ENCODE data around the gene KCNN3.
"Not testable (repeated sequence)": the region's sequence is repeated elsewhere in the genome, so short reads cannot be mapped to it uniquely, and the experiment has no call there.

KCNN3 gene

GRCh38 chr1:154689083-154689482 lies 181.0 kb downstream of the KCNN3 start:
- Histone ChIP-seq H3K4me3 (ENCODE audit: low read length) (no peak overlapping the region), H3K9ac (ENCODE audit: low read length) (no peak overlapping the region)

DNA sequence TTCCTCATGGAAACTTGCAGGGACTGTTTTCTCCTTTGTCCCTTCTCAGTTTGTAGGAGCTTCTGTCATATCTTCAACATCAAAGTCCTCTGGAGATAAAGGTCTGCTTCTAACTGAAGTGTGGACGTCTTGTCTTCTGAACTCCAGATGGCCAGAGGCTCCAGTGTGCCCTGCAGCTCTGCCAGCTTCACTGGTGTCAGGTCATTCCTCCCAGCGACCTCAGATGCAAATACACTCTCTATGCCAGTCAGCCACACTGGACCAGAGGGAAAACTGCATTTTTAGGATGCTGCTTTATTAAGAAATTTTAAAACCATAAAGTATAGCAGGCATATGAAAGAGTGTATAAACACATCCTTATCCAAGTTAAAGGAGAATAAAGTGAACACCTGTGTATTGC lies 183.6 kb downstream of the KCNN3 start:
- no peaks in the 10 kb centered on the region for H3K36me3 ChIP-seq (ENCODE audit: control insufficient read depth, insufficient read depth, low read length)
- no peaks in the 10 kb centered on the region for H3K9me3 ChIP-seq (ENCODE audit: control insufficient read depth, low read length)
- no peak overlapping the region for H3K9ac ChIP-seq (ENCODE audit: low read length)
- H3K4me1 ChIP-seq (ENCODE audit: control insufficient read depth, insufficient read depth, low read length) = no peaks in the 10 kb centered on the region
- no peaks in the 10 kb centered on the region for H3K27me3 ChIP-seq (ENCODE audit: control insufficient read depth, insufficient read depth, low read length)
- no peak overlapping the region for H3K4me3 ChIP-seq (ENCODE audit: low read length)

More at GRCh38 chr1:154689083-154689482, 181.0 kb downstream of the KCNN3 start:
- Histone ChIP-seq H3K27me3 (ENCODE audit: control insufficient read depth, insufficient read depth, low read length) (no peaks in the 10 kb centered on the region), H3K9me3 (ENCODE audit: control insufficient read depth, low read length) (no peaks in the 10 kb centered on the region), H3K36me3 (ENCODE audit: control insufficient read depth, insufficient read depth, low read length) (no peaks in the 10 kb centered on the region), H3K4me1 (ENCODE audit: control insufficient read depth, insufficient read depth, low read length) (no peaks in the 10 kb centered on the region)

- no peaks in the 10 kb centered on the region for H3K27me3 ChIP-seq (ENCODE audit: control insufficient read depth, insufficient read depth, low read length)
- H3K9me3 ChIP-seq (ENCODE audit: control insufficient read depth, low read length) = no peaks in the 10 kb centered on the region
- H3K4me3 ChIP-seq (ENCODE audit: low read length) = no peak overlapping the region
- no peak overlapping the region for H3K9ac ChIP-seq (ENCODE audit: low read length)
- H3K36me3 ChIP-seq (ENCODE audit: control insufficient read depth, insufficient read depth, low read length) = no peaks in the 10 kb centered on the region
- H3K4me1 ChIP-seq (ENCODE audit: control insufficient read depth, insufficient read depth, low read length) = no peaks in the 10 kb centered on the region
These were observed 186.3 kb downstream of the KCNN3 start for GRCh38 chr1:154683820-154684219.

- Histone ChIP-seq H3K27me3 (ENCODE audit: control insufficient read depth, insufficient read depth, low read length) (no peaks in the 10 kb centered on the region), H3K4me3 (ENCODE audit: low read length) (no peak overlapping the region), H3K9ac (ENCODE audit: low read length) (no peak overlapping the region), H3K9me3 (ENCODE audit: control insufficient read depth, low read length) (no peaks in the 10 kb centered on the region), H3K36me3 (ENCODE audit: control insufficient read depth, insufficient read depth, low read length) (no peaks in the 10 kb centered on the region), H3K4me1 (ENCODE audit: control insufficient read depth, insufficient read depth, low read length) (no peaks in the 10 kb centered on the region)
These were observed 187.8 kb downstream of the KCNN3 start for GRCh38 chr1:154682254-154682653.

DNA sequence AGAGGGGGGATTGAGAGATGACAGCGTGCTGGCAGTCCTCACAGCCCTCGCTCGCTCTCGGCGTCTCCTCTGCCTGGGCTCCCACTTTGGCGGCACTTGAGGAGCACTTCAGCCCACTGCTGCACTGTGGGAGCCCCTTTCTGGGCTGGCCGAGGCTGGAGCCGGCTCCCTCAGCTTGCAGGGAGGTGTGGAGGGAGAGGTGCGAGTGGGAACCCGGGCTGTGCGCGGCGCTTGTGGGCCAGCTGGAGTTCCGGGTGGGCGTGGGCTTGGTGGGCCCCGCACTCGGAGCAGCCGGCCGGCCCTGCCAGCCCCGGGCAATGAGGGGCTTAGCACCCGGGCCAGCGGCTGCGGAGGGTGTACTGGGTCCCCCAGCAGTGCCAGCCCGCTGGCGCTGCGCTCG lies 192.2 kb downstream of the KCNN3 start:
- H3K36me3 ChIP-seq (ENCODE audit: control insufficient read depth, insufficient read depth, low read length); H3K4me3 ChIP-seq (ENCODE audit: low read length); H3K4me1 ChIP-seq (ENCODE audit: control insufficient read depth, insufficient read depth, low read length); H3K27me3 ChIP-seq (ENCODE audit: control insufficient read depth, insufficient read depth, low read length); H3K9ac ChIP-seq (ENCODE audit: low read length); H3K9me3 ChIP-seq (ENCODE audit: control insufficient read depth, low read length): not testable (repeated sequence)

- not testable (repeated sequence) for H3K4me1 ChIP-seq (ENCODE audit: control insufficient read depth, insufficient read depth, low read length); H3K9ac ChIP-seq (ENCODE audit: low read length)
These were observed 193.2 kb downstream of the KCNN3 start for GRCh38 chr1:154676847-154677246.

DNA sequence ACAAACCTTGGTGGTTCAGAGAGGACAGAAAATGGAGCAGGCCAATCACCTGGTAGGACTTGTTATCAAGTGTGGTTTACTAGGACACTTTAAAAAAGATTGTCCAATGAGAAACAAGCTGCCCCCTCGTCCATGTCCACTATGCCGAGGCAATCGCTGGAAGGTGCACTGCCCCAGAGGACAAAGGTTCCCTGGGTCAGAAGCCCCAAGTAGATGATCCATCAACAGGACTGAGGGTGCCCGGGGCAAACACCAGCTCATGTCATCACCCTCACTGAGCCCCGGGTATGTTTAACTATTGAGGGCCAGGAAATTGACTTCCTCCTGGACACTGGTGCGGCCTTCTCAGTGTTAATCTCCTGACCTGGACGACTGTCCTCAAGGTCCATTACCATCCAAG lies 195.6 kb downstream of the KCNN3 start:
- not testable (repeated sequence) for H3K27me3 ChIP-seq (ENCODE audit: control insufficient read depth, insufficient read depth, low read length); H3K9ac ChIP-seq (ENCODE audit: low read length); H3K4me3 ChIP-seq (ENCODE audit: low read length); H3K36me3 ChIP-seq (ENCODE audit: control insufficient read depth, insufficient read depth, low read length); H3K4me1 ChIP-seq (ENCODE audit: control insufficient read depth, insufficient read depth, low read length); H3K9me3 ChIP-seq (ENCODE audit: control insufficient read depth, low read length)

More at GRCh38 chr1:154676847-154677246, 193.2 kb downstream of the KCNN3 start:
- not testable (repeated sequence) for H3K9me3 ChIP-seq (ENCODE audit: control insufficient read depth, low read length); H3K36me3 ChIP-seq (ENCODE audit: control insufficient read depth, insufficient read depth, low read length); H3K4me3 ChIP-seq (ENCODE audit: low read length); H3K27me3 ChIP-seq (ENCODE audit: control insufficient read depth, insufficient read depth, low read length)

- not testable (repeated sequence) for H3K4me3 ChIP-seq (ENCODE audit: low read length); H3K36me3 ChIP-seq (ENCODE audit: control insufficient read depth, insufficient read depth, low read length); H3K9me3 ChIP-seq (ENCODE audit: control insufficient read depth, low read length); H3K4me1 ChIP-seq (ENCODE audit: control insufficient read depth, insufficient read depth, low read length); H3K27me3 ChIP-seq (ENCODE audit: control insufficient read depth, insufficient read depth, low read length); H3K9ac ChIP-seq (ENCODE audit: low read length)
These were observed 197.8 kb downstream of the KCNN3 start for GRCh38 chr1:154672245-154672644.

GRCh38 chr1:154671412-154671811 lies 198.7 kb downstream of the KCNN3 start:
- H3K4me3 ChIP-seq (ENCODE audit: low read length); H3K4me1 ChIP-seq (ENCODE audit: control insufficient read depth, insufficient read depth, low read length); H3K27me3 ChIP-seq (ENCODE audit: control insufficient read depth, insufficient read depth, low read length); H3K9me3 ChIP-seq (ENCODE audit: control insufficient read depth, low read length); H3K9ac ChIP-seq (ENCODE audit: low read length); H3K36me3 ChIP-seq (ENCODE audit: control insufficient read depth, insufficient read depth, low read length): not testable (repeated sequence)

GRCh38 chr1:154670310-154671270 lies 199.5 kb downstream of the KCNN3 start:
- H3K27me3 ChIP-seq (ENCODE audit: control insufficient read depth, insufficient read depth, low read length); H3K4me3 ChIP-seq (ENCODE audit: low read length); H3K36me3 ChIP-seq (ENCODE audit: control insufficient read depth, insufficient read depth, low read length); H3K9me3 ChIP-seq (ENCODE audit: control insufficient read depth, low read length); H3K4me1 ChIP-seq (ENCODE audit: control insufficient read depth, insufficient read depth, low read length); H3K9ac ChIP-seq (ENCODE audit: low read length): not testable (repeated sequence)

- Histone ChIP-seq H3K36me3 (ENCODE audit: control insufficient read depth, insufficient read depth, low read length) (no peaks in the 10 kb centered on the region), H3K9ac (ENCODE audit: low read length) (no peak overlapping the region), H3K4me1 (ENCODE audit: control insufficient read depth, insufficient read depth, low read length) (no peaks in the 10 kb centered on the region), H3K4me3 (ENCODE audit: low read length) (no peak overlapping the region), H3K9me3 (ENCODE audit: control insufficient read depth, low read length) (no peaks in the 10 kb centered on the region), H3K27me3 (ENCODE audit: control insufficient read depth, insufficient read depth, low read length) (no peaks in the 10 kb centered on the region)
These were observed 200.4 kb downstream of the KCNN3 start for GRCh38 chr1:154669464-154670282.

DNA sequence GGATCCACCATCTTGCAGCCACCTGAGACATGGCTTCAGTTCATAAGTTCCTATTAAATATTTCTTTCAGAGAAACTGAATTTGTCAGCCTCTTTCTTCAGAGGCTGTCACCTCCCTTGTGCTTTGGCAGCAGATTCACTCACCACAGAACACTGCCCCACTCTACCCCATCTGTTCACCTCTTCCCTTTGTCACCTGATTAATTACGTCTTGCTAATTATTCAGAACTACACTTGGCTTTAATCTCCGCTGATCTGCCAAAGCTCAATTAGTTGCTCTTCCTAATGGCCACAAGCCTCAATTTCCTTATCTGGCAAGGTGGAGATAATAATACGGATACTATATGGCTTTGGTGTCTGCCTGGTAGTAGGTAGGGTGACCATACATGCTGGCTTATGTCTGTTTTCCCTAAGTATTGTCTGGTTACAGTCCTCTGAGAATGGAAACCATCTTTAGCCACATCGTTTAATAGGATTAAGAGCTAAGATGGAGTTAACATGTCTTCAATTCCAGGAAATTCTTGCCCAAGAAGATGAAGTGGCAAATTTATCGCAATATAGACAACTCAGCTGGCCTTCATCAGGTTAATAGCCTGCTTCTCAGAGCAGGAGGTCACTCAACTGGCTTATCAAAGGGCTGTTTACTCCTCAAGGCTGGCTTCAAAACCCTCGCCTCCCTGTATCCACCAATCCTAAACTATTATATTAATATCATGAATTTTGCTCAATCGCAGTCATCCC lies 203.9 kb downstream of the KCNN3 start:
- no peaks in the 10 kb centered on the region for H3K9me3 ChIP-seq (ENCODE audit: control insufficient read depth, low read length)
- no peaks in the 10 kb centered on the region for H3K4me1 ChIP-seq (ENCODE audit: control insufficient read depth, insufficient read depth, low read length)
- no peak overlapping the region for H3K9ac ChIP-seq (ENCODE audit: low read length)
- no peaks in the 10 kb centered on the region for H3K27me3 ChIP-seq (ENCODE audit: control insufficient read depth, insufficient read depth, low read length)
- no peak overlapping the region for H3K4me3 ChIP-seq (ENCODE audit: low read length)
- no peaks in the 10 kb centered on the region for H3K36me3 ChIP-seq (ENCODE audit: control insufficient read depth, insufficient read depth, low read length)

Measured in mucosa of stomach (tissue), 1 donor.